WTC11 (cell line): Measurements from ENCODE around the gene HOXA5.

Source experiments
- ATF3 ChIP-seq: sonication (generic); formaldehyde crosslinking; conservative IDR thresholded peaks from 2 replicates; pipeline ENCODE4 v1.8.1; 2022; ENCODE audit warnings: mild to moderate bottlenecking, missing genetic modification reagents
- CTCF ChIP-seq: fragments of 200-600 bp; IDR thresholded peaks from 2 replicates; pipeline ENCODE4 v1.8.0; 2022; ENCODE audit warnings: antibody characterized with exemption
- E2F4 ChIP-seq: sonication (generic); formaldehyde crosslinking; IDR thresholded peaks from 2 replicates; pipeline ENCODE4 v1.8.1; 2022; ENCODE audit warnings: low read depth, mild to moderate bottlenecking, moderate library complexity, missing genetic modification reagents, borderline replicate concordance
- ESRRA ChIP-seq: sonication (generic); formaldehyde crosslinking; IDR thresholded peaks from 2 replicates; pipeline ENCODE4 v1.8.1; 2022; ENCODE audit warnings: mild to moderate bottlenecking, missing genetic modification reagents, borderline replicate concordance
- ETV6 ChIP-seq: sonication (generic); formaldehyde crosslinking; IDR thresholded peaks from 2 replicates; pipeline ENCODE4 v1.8.1; 2022; ENCODE audit warnings: mild to moderate bottlenecking, missing genetic modification reagents
- IRF1 ChIP-seq: sonication (generic); formaldehyde crosslinking; IDR thresholded peaks from 2 replicates; pipeline ENCODE4 v1.8.0; 2023; ENCODE audit warnings: missing genetic modification reagents
- MAX ChIP-seq: sonication (generic); formaldehyde crosslinking; IDR thresholded peaks from 2 replicates; pipeline ENCODE4 v1.8.0; 2022; ENCODE audit warnings: mild to moderate bottlenecking, missing genetic modification reagents
- NFYB ChIP-seq: sonication (generic); formaldehyde crosslinking; conservative IDR thresholded peaks from 2 replicates; pipeline ENCODE4 v1.8.0; 2022; ENCODE audit warnings: low read depth, missing genetic modification reagents
- ZBTB43 ChIP-seq: sonication (generic); formaldehyde crosslinking; IDR thresholded peaks from 2 replicates; pipeline ENCODE4 v1.8.1; 2023; ENCODE audit warnings: mild to moderate bottlenecking, missing genetic modification reagents
- ZNF512 ChIP-seq: sonication (generic); formaldehyde crosslinking; IDR thresholded peaks from 2 replicates; pipeline ENCODE4 v1.8.1; 2022; ENCODE audit warnings: missing genetic modification reagents, borderline replicate concordance
- ZNF671 ChIP-seq: fragments of 250-450 bp; sonication (Bioruptor Pico); IDR thresholded peaks from 2 replicates; pipeline ENCODE4 v1.8.0; 2021; ENCODE audit warnings: mild to moderate bottlenecking

GRCh38 chr7:27164045-27164366 lies 20.5 kb upstream of the HOXA5 start:
- no peak for TF ChIP-seq CTCF
- TF ChIP-seq E2F4 (CRISPR knock-in tag): no peak
- TF ChIP-seq IRF1 (CRISPR knock-in tag): no peak
- no peak for TF ChIP-seq ETV6 (CRISPR knock-in tag)
- TF ChIP-seq NFYB (CRISPR knock-in tag): no peak
- no peak for TF ChIP-seq ZNF512 (CRISPR knock-in tag)
- TF ChIP-seq ATF3 (CRISPR knock-in tag): no peak
- no peak for TF ChIP-seq ZNF671
- TF ChIP-seq ESRRA (CRISPR knock-in tag): no peak
- TF ChIP-seq MAX (CRISPR knock-in tag): no peak
- TF ChIP-seq ZBTB43 (CRISPR knock-in tag): no peak
